GM12872 (cell line): Measurements from ENCODE around the gene COX10.

ENCODE experiments used
- CTCF ChIP-seq: IDR thresholded peaks from 3 replicates; pipeline ENCODE4 v1.5.1; 2011; ENCODE audit warnings: low read depth, mild to moderate bottlenecking, low read length, moderate library complexity; ENCODE audit not compliant: insufficient read depth

The COX10 gene

GRCh38 chr17:14211246-14211645, 141.9 kb downstream of the COX10 start:
- TF ChIP-seq CTCF = peak; percentile 8; the same call in 1 of the 3 replicates

GRCh38 chr17:14211801-14212200, 142.5 kb downstream of the COX10 start:
- TF ChIP-seq CTCF = peak; percentile 34; the same call in 2 of the 3 replicates

GRCh38 chr17:14212401-14212800, 143.1 kb downstream of the COX10 start:
- no peak for TF ChIP-seq CTCF

GRCh38 chr17:14214271-14214670, 145.0 kb downstream of the COX10 start:
- TF ChIP-seq CTCF = no peak

GRCh38 chr17:14222611-14223010, 153.3 kb downstream of the COX10 start:
- no peak for TF ChIP-seq CTCF

- TF ChIP-seq CTCF = no peak
These were observed 156.1 kb downstream of the COX10 start for GRCh38 chr17:14225254-14225980.

- no peak for TF ChIP-seq CTCF
These were observed 157.7 kb downstream of the COX10 start for GRCh38 chr17:14227052-14227451.
